PC-9 (cell line): ENCODE results near the gene TRIM69. TPM values are rescaled to one million over a fixed set of nuclear protein-coding genes. Genes with fewer than 3 reads are reported as not detected.
A peak's percentile ranks its signal among the peaks of the same experiment; 100 is the strongest.

Experiments used
- BruUV-seq: library from RNA; stranded (reverse); fragments of 400-500 nt; replicated peaks from 2 replicates; lab custom pipeline; 2021; lab: Mats Ljungman, UMichigan
- CTCF ChIA-PET: fragments of 300-600 bp; sonication (Branson Sonifier 250); formaldehyde crosslinking; loops from one replicate; lab custom pipeline; 2022; ENCODE audit warnings: antibody characterized with exemption; lab: Charles Lee
- POLR2A ChIA-PET: fragments of 300-600 bp; sonication (Branson Sonifier 250); formaldehyde crosslinking; loops from one replicate; lab custom pipeline; 2022; ENCODE audit warnings: antibody characterized with exemption; ENCODE audit not compliant: unreplicated experiment; lab: Charles Lee
- DNase-seq, 2 experiments: peaks; one replicate each; pipeline versions ENCODE4 v3.0.0 to v3.0.0-alpha.2; 2015 to 2022; ENCODE audit warnings: mixed read lengths in 1 of 2
- H2AFZ ChIP-seq: fragments of 200-600 bp; sonication (generic); 2 replicates; pipeline ENCODE4 v1.8.1; 2017; ENCODE audit warnings: antibody characterized with exemption
- H3F3A ChIP-seq: fragments of 200-600 bp; sonication (generic); 2 replicates; pipeline ENCODE4 v1.8.1; 2017; ENCODE audit warnings: antibody characterized with exemption, mild to moderate bottlenecking, low read depth; ENCODE audit not compliant: insufficient read depth
- H3K27ac ChIP-seq: fragments of 200-600 bp; sonication (generic); 2 replicates; pipeline ENCODE4 v1.6.1; 2016; ENCODE audit warnings: mixed run types
- H3K27me3 ChIP-seq: fragments of 200-600 bp; sonication (generic); 2 replicates; pipeline ENCODE4 v1.6.1; 2016; ENCODE audit warnings: low read depth, mixed run types; ENCODE audit not compliant: insufficient read depth
- H3K36me3 ChIP-seq: fragments of 200-600 bp; sonication (generic); 2 replicates; pipeline ENCODE4 v1.6.1; 2016; ENCODE audit warnings: low read depth, mixed run types
- H3K4me1 ChIP-seq: fragments of 200-600 bp; sonication (generic); replicated peaks from 2 replicates; pipeline ENCODE4 v1.6.1; 2016; ENCODE audit warnings: mixed run types; ENCODE audit not compliant: insufficient read depth
- H3K4me2 ChIP-seq: fragments of 200-600 bp; sonication (generic); 2 replicates; pipeline ENCODE4 v1.6.1; 2017; ENCODE audit warnings: mixed run types
- H3K4me3 ChIP-seq: fragments of 200-600 bp; sonication (generic); 2 replicates; pipeline ENCODE4 v1.6.1; 2016; ENCODE audit warnings: mixed run types
- H3K79me2 ChIP-seq: fragments of 200-600 bp; sonication (generic); 2 replicates; pipeline ENCODE4 v1.6.1; 2017; ENCODE audit warnings: low read depth, mixed run types
- H3K9me2 ChIP-seq: fragments of 200-600 bp; sonication (generic); 2 replicates; pipeline ENCODE4 v1.8.1; 2017; ENCODE audit warnings: mild to moderate bottlenecking; ENCODE audit not compliant: insufficient read depth
- H3K9me3 ChIP-seq: fragments of 200-600 bp; sonication (generic); 2 replicates; pipeline ENCODE4 v1.8.1; 2016; ENCODE audit warnings: low read depth; ENCODE audit not compliant: insufficient read depth
- H4K20me1 ChIP-seq: fragments of 200-600 bp; sonication (generic); 2 replicates; pipeline ENCODE4 v1.8.1; 2017; ENCODE audit not compliant: insufficient read depth
- CTCF ChIP-seq: fragments of 200-600 bp; sonication (generic); conservative IDR thresholded peaks from 2 replicates; pipeline ENCODE4 v1.6.1; 2017; ENCODE audit warnings: mixed run types, antibody characterized with exemption, mild to moderate bottlenecking, moderate library complexity
- EZH2 ChIP-seq: fragments of 200-600 bp; sonication (generic); IDR thresholded peaks from 2 replicates; pipeline ENCODE4 v1.8.0; 2017; ENCODE audit warnings: antibody characterized with exemption, low read depth
- intact Hi-C: fragments of 100-400 bp; cut with micrococcal nuclease; formaldehyde crosslinking; loops from one replicate; pipeline ENCODE4 v1.10.0; 2022; ENCODE audit not compliant: unreplicated experiment
- total RNA-seq: library from RNA; stranded (reverse); gene quantifications from 2 replicates; pipeline ENCODE4 v1.2.3, GENCODE V29; 2021

The TRIM69 gene
- total RNA-seq, 1 experiment from 2014 or later, result 17.4 TPM

- Histone ChIP-seq H3K4me1 (peaks cover 28% of the 10 kb centered on the region), H2AFZ (no peak overlapping the region), H3K9me3 (no peaks in the 10 kb centered on the region), H3K36me3 (no peaks in the 10 kb centered on the region), H3K9me2 (no peaks in the 10 kb centered on the region), H3K79me2 (peaks cover 7% of the 10 kb centered on the region), H3F3A (peaks cover 10% of the 10 kb centered on the region; the same call in 1 of the 2 replicates), H3K4me3 (no peak overlapping the region), H4K20me1 (no peaks in the 10 kb centered on the region), H3K27ac (peak overlapping the region; percentile 57), H3K4me2 (peak overlapping the region; percentile 30), H3K27me3 (no peaks in the 10 kb centered on the region)
- no TSS peak for BruUV-seq
- peak; percentile 70 to 89 for DNase-seq
- CTCF ChIA-PET, result no interaction called here
- POLR2A ChIA-PET, result interaction anchor here (0.6 kb wide), 1 partner anchor 162 kb away, joined by 18 read pairs; no protein-coding TSS in a partner anchor
- intact Hi-C loops, result no loop called here
- no peak for TF ChIP-seq EZH2
Observed at GRCh38 chr15:44706946-44707636, 29.2 kb upstream of the TRIM69 start.

- intact Hi-C loops, result loop anchor here (1.0 kb wide), 2 partner anchors 16 to 47 kb away; partner anchors contain the start of gene SPG11
- Histone ChIP-seq H3K27me3 (no peaks in the 10 kb centered on the region), H3K4me1 (peaks cover 28% of the 10 kb centered on the region), H3K27ac (peak overlapping the region; percentile 53), H3K4me2 (peak overlapping the region; percentile 88), H3K79me2 (peaks cover 41% of the 10 kb centered on the region), H3K36me3 (no peaks in the 10 kb centered on the region; the same call in 1 of the 2 replicates), H3K9me3 (no peaks in the 10 kb centered on the region), H3K9me2 (no peaks in the 10 kb centered on the region), H4K20me1 (no peaks in the 10 kb centered on the region), H2AFZ (peak overlapping the region; percentile 88), H3K4me3 (peak overlapping the region; percentile 94), H3F3A (peaks cover 10% of the 10 kb centered on the region; the same call in 1 of the 2 replicates)
- BruUV-seq, result TSS peak; percentile 63
- ChIA-PET CTCF (interaction anchor here (0.6 to 1.6 kb wide), 5 partner anchors 16 to 307 kb away, joined by 3 to 4 read pairs (median 3); partner anchors contain the start of gene SPG11), POLR2A (interaction anchor here (0.6 to 1.2 kb wide), 3 partner anchors 16 to 47 kb away, joined by 3 to 7 read pairs (median 5); partner anchors contain the start of gene SPG11)
- DNase-seq, result no peak
- TF ChIP-seq EZH2 (no peak), CTCF (no peak; the same call in 1 of the 2 replicates)
Observed at GRCh38 chr15:44710236-44711095, 25.9 kb upstream of the TRIM69 start.

GRCh38 chr15:44711096-44711742 is 25.1 kb upstream of the TRIM69 start, which contains the start of the genes B2M and PATL2:
Gene B2M (plus strand): TSS chr15:44711517. CDS start chr15:44711547, 30 bp downstream.
Gene PATL2 (minus strand): TSS chr15:44711323. CDS start chr15:44676490, 34,833 bp downstream.
- Histone ChIP-seq H3K4me3 (peak within 1 kb of the TSS; percentile 94), H3K79me2 (peaks cover 41% of the 10 kb centered on the region), H3K9me3 (no peaks in the 10 kb centered on the region), H3K36me3 (no peaks in the 10 kb centered on the region; the same call in 1 of the 2 replicates), H3K4me2 (peak within 1 kb of the TSS; percentile 93), H3K27me3 (no peaks in the 10 kb centered on the region), H4K20me1 (no peaks in the 10 kb centered on the region), H2AFZ (peak within 1 kb of the TSS; percentile 88), H3K27ac (peak within 1 kb of the TSS; percentile 53), H3K4me1 (peaks cover 21% of the 10 kb centered on the region), H3F3A (peaks cover 10% of the 10 kb centered on the region; the same call in 1 of the 2 replicates), H3K9me2 (no peaks in the 10 kb centered on the region)
- ChIA-PET POLR2A (interaction anchor here (0.6 to 1.2 kb wide), 3 partner anchors 16 to 48 kb away, joined by 3 to 7 read pairs (median 5); partner anchors contain the start of gene SPG11), CTCF (interaction anchor here (0.5 to 1.6 kb wide), 6 partner anchors 15 to 307 kb away, joined by 3 to 6 read pairs (median 3); partner anchors contain the start of gene SPG11)
- BruUV-seq, result no TSS peak
- TF ChIP-seq CTCF, result no peak
- TF ChIP-seq EZH2, result no peak
- peak; percentile 88 to 95 for DNase-seq
- intact Hi-C loops, result loop anchor here (1.0 kb wide), 2 partner anchors 15 to 48 kb away; partner anchors contain the start of gene SPG11
